H1 (cell line): Measurements from ENCODE around the gene PEX14. TPM values are rescaled to one million over a fixed set of nuclear protein-coding genes. Genes with fewer than 3 reads are reported as not detected.

Experiments used
- CTCF ChIA-PET: fragments of 300-600 bp; sonication (Branson Sonifier 250); formaldehyde crosslinking; loops from one replicate; lab custom pipeline; 2021; ENCODE audit not compliant: partially characterized antibody; lab: Charles Lee
- POLR2A ChIA-PET: fragments of 300-600 bp; sonication (Branson Sonifier 250); formaldehyde crosslinking; loops from one replicate; lab custom pipeline; 2021; ENCODE audit warnings: inconsistent platforms; ENCODE audit not compliant: partially characterized antibody; lab: Charles Lee
- DNase-seq, 2 experiments: peaks; one replicate each; pipeline versions ENCODE4 v3.0.0 to v3.0.0-alpha.2; 2010 to 2022; ENCODE audit warnings: low spot score in 2 of 2, low read depth in 1 of 2, mixed read lengths in 1 of 2
- FAIRE-seq: peaks from 2 replicates; lab custom pipeline; 2011; peaks lifted over from hg19 to GRCh38; lab: Jason Lieb, UNC
- H2AFZ ChIP-seq: 2 replicates; pipeline ENCODE4 v1.8.1; 2012; ENCODE audit warnings: low read length, inconsistent platforms
- H2AK5ac ChIP-seq: 2 replicates; pipeline ENCODE4 v1.6.1; 2013; ENCODE audit warnings: low read depth, low read length
- H2BK120ac ChIP-seq: replicated peaks from 2 replicates; pipeline ENCODE3; 2013; ENCODE audit warnings: low read depth, low read length, inconsistent platforms
- H2BK12ac ChIP-seq: 2 replicates; pipeline ENCODE4 v1.6.1; 2013; ENCODE audit warnings: low read depth, low read length
- H2BK15ac ChIP-seq: 2 replicates; pipeline ENCODE4 v1.6.1; 2013; ENCODE audit warnings: low read length
- H2BK20ac ChIP-seq: 2 replicates; pipeline ENCODE4 v1.6.1; 2013; ENCODE audit warnings: low read length
- H2BK5ac ChIP-seq: 2 replicates; pipeline ENCODE4 v1.6.1; 2013; ENCODE audit warnings: low read depth, low read length
- H3K14ac ChIP-seq: 2 replicates; pipeline ENCODE4 v1.6.1; 2013; ENCODE audit warnings: inconsistent platforms; ENCODE audit not compliant: insufficient read length
- H3K18ac ChIP-seq: 2 replicates; pipeline ENCODE4 v1.6.1; 2013; ENCODE audit warnings: low read length; ENCODE audit errors: extremely low read depth
- H3K23ac ChIP-seq: 2 replicates; pipeline ENCODE4 v1.6.1; 2013; ENCODE audit warnings: inconsistent platforms; ENCODE audit not compliant: insufficient read length
- H3K23me2 ChIP-seq: 2 replicates; pipeline ENCODE4 v1.6.1; 2013; ENCODE audit warnings: low read depth, low read length
- H3K27ac ChIP-seq: 2 replicates; pipeline ENCODE4 v1.6.1; 2011; ENCODE audit warnings: low read depth, low read length, inconsistent platforms
- H3K27me3 ChIP-seq, 4 experiments: replicated peaks in 1 of 4; 1 replicate in 1 of 4; 2 replicates in 3 of 4; pipeline versions ENCODE4 v1.6.1 to v1.8.1; 2011 to 2013; ENCODE audit warnings: low read length in 3 of 4, mild to moderate bottlenecking in 3 of 4, inconsistent platforms in 2 of 4, mixed read lengths in 2 of 4, moderate library complexity in 1 of 4; ENCODE audit not compliant: control insufficient read depth in 3 of 4, insufficient read depth in 3 of 4; ENCODE audit errors: extremely low read depth in 1 of 4
- H3K36me3 ChIP-seq, 4 experiments: 2 replicates each; pipeline versions ENCODE4 v1.6.1 to v1.8.1; 2011 to 2013; ENCODE audit warnings: mild to moderate bottlenecking in 4 of 4, low read length in 3 of 4, moderate library complexity in 2 of 4, control low read depth in 1 of 4, inconsistent platforms in 1 of 4; ENCODE audit not compliant: insufficient read depth in 4 of 4, control insufficient read depth in 2 of 4
- H3K4ac ChIP-seq: replicated peaks from 2 replicates; pipeline ENCODE3; 2013; ENCODE audit warnings: low read length, low read depth, mixed read lengths, inconsistent platforms; ENCODE audit not compliant: insufficient read length
- H3K4me1 ChIP-seq, 4 experiments: replicated peaks in 1 of 4; 1 replicate in 1 of 4; 2 replicates in 3 of 4; pipeline versions ENCODE4 v1.6.1 to v1.8.1; 2011 to 2013; ENCODE audit warnings: low read length in 3 of 4, inconsistent platforms in 2 of 4, mixed read lengths in 1 of 4; ENCODE audit not compliant: insufficient read depth in 4 of 4, control insufficient read depth in 3 of 4
- H3K4me2 ChIP-seq, 2 experiments: 2 replicates each; pipeline versions ENCODE4 v1.6.1 to v1.8.1; 2011 to 2013; ENCODE audit warnings: low read depth in 2 of 2, low read length in 2 of 2, control low read depth in 1 of 2, inconsistent platforms in 1 of 2, mild to moderate bottlenecking in 1 of 2; ENCODE audit not compliant: insufficient read depth in 1 of 2
- H3K4me3 ChIP-seq, 4 experiments: fragments of 200-600, 300-600 bp in 1 of 4; sonication (generic), shearing (Covaris generic), sonication (Bioruptor Twin) in 1 of 4; 2 replicates each; pipeline versions ENCODE4 v1.5.1 to v1.8.1; 2011 to 2016; ENCODE audit warnings: low read length in 4 of 4, low read depth in 3 of 4, control low read depth in 2 of 4, inconsistent platforms in 2 of 4, mild to moderate bottlenecking in 2 of 4, mixed read lengths in 1 of 4, moderate library complexity in 1 of 4; ENCODE audit not compliant: insufficient read depth in 2 of 4; ENCODE audit errors: extremely low read depth in 1 of 4
- H3K56ac ChIP-seq: replicated peaks from 2 replicates; pipeline ENCODE3; 2013; ENCODE audit warnings: low read depth, mild to moderate bottlenecking, mixed read lengths, low read length, inconsistent platforms; ENCODE audit not compliant: insufficient read length
- H3K79me1 ChIP-seq: 2 replicates; pipeline ENCODE4 v1.6.1; 2013; ENCODE audit warnings: low read depth, low read length, control low read depth
- H3K79me2 ChIP-seq, 2 experiments: 2 replicates each; pipeline versions ENCODE4 v1.6.1 to v1.8.1; 2012 to 2013; ENCODE audit warnings: low read length in 2 of 2, mild to moderate bottlenecking in 2 of 2, inconsistent platforms in 1 of 2; ENCODE audit not compliant: insufficient read depth in 2 of 2, control insufficient read depth in 1 of 2
- H3K9ac ChIP-seq, 4 experiments: replicated peaks in 1 of 4; 1 replicate in 1 of 4; 2 replicates in 3 of 4; pipeline versions ENCODE4 v1.6.1 to v1.8.1; 2011 to 2013; ENCODE audit warnings: low read depth in 3 of 4, low read length in 3 of 4, control low read depth in 2 of 4, mild to moderate bottlenecking in 2 of 4, moderate library complexity in 2 of 4, inconsistent platforms in 1 of 4; ENCODE audit errors: extremely low read depth in 1 of 4
- H3K9me3 ChIP-seq, 2 experiments: 2 replicates each; pipeline versions ENCODE4 v1.6.1 to v1.8.1; 2012 to 2013; ENCODE audit warnings: mild to moderate bottlenecking in 2 of 2, moderate library complexity in 2 of 2, control low read depth in 1 of 2, inconsistent platforms in 1 of 2, low read depth in 1 of 2, low read length in 1 of 2, mixed read lengths in 1 of 2; ENCODE audit not compliant: insufficient read depth in 2 of 2
- H4K20me1 ChIP-seq, 2 experiments: replicated peaks in 1 of 2; 2 replicates each; pipeline versions ENCODE3 to v1.8.1; 2011 to 2013; ENCODE audit warnings: inconsistent platforms in 2 of 2, low read length in 2 of 2, mild to moderate bottlenecking in 1 of 2; ENCODE audit not compliant: insufficient read depth in 2 of 2, control insufficient read depth in 1 of 2
- H4K5ac ChIP-seq: 2 replicates; pipeline ENCODE4 v1.6.1; 2013; ENCODE audit warnings: low read length, low read depth, mixed read lengths, inconsistent platforms; ENCODE audit not compliant: insufficient read length
- H4K8ac ChIP-seq: 2 replicates; pipeline ENCODE4 v1.8.0; 2013; ENCODE audit warnings: mild to moderate bottlenecking, moderate library complexity, low read length, inconsistent platforms; ENCODE audit not compliant: insufficient read depth; ENCODE audit errors: extremely low read depth
- H4K91ac ChIP-seq: replicated peaks from 2 replicates; pipeline ENCODE3; 2013; ENCODE audit warnings: low read length, mixed read lengths, inconsistent platforms; ENCODE audit not compliant: insufficient read length
- CBX8 ChIP-seq: fragments of 300-800, 300-1000 bp; sonication (generic); IDR thresholded peaks from 2 replicates; pipeline ENCODE4 v1.7.1; 2016; ENCODE audit warnings: low read depth, low read length, borderline replicate concordance
- KDM1A ChIP-seq: fragments of 200-600, 300-600 bp; sonication (generic); IDR thresholded peaks from 2 replicates; pipeline ENCODE4 v1.7.1; 2016; ENCODE audit warnings: mild to moderate bottlenecking, low read length, borderline replicate concordance
- MAFK ChIP-seq: IDR thresholded peaks from 2 replicates; pipeline ENCODE4 v1.6.1; 2012; ENCODE audit warnings: low read depth, mild to moderate bottlenecking, improper control_type of control experiment, low read length
- NANOG ChIP-seq: IDR thresholded peaks from 2 replicates; pipeline ENCODE4 v1.6.1; 2011; ENCODE audit warnings: low read length, low read depth, mild to moderate bottlenecking, inconsistent platforms; ENCODE audit not compliant: insufficient read depth, poor library complexity, severe bottlenecking
- TAF7 ChIP-seq: optimal IDR thresholded peaks from 2 replicates; pipeline ENCODE3; 2011; ENCODE audit warnings: low read depth, mild to moderate bottlenecking, inconsistent platforms, low read length, moderate library complexity, borderline replicate concordance
- TCF12 ChIP-seq: IDR thresholded peaks from 2 replicates; pipeline ENCODE4 v1.6.1; 2011; ENCODE audit warnings: low read depth, mild to moderate bottlenecking, low read length
- WGBS, 2 experiments: shearing (Covaris generic) in 1 of 2; methylation state at CpG; one replicate each; pipeline versions ENCODE4 v1.1.6 to v1.1.7; 2013 to 2015; ENCODE audit warnings: low lambda C conversion rate in 2 of 2, mixed read lengths in 2 of 2, inconsistent platforms in 1 of 2, low coverage in 1 of 2, missing lambda C conversion rate in 1 of 2; ENCODE audit not compliant: insufficient replicate concordance in 2 of 2, insufficient coverage in 1 of 2, insufficient read length in 1 of 2; ENCODE audit errors: extremely low coverage in 1 of 2, missing lambda C conversion rate in 1 of 2; 5-methylcytosine and 5-hydroxymethylcytosine counted together
- polyA plus RNA-seq, 7 experiments: library from polyadenylated mRNA; depleted of rRNA in 3 of 7; stranded (reverse) in 5 of 7; unstranded in 2 of 7; fragments of >200 nt in 5 of 7; fragments of 200-250 nt in 2 of 7; gene quantifications; 1 replicate in 5 of 7; 2 replicates in 1 of 7; 4 replicates in 1 of 7; pipeline versions ENCODE4 v1.2.1 to v1.2.3, GENCODE V29; 2011 to 2013; ENCODE audit warnings: missing spikeins in 2 of 7, mixed read lengths in 2 of 7
- total RNA-seq: library from RNA; stranded (reverse); fragmentation: NEBNext Ultra II Directional; extraction: Animal tissue kit (Norgen Biotek cat#: 25700); gene quantifications from 2 replicates; pipeline ENCODE4 v1.2.1, GENCODE V29; 2021

PEX14 gene
- total and polyA plus RNA-seq, 2 of the 8 experiments (the other 6 are each of a cell fraction or from before 2014, with no cell fraction given), result 13.0 to 19.8 TPM

- peaks cover 0 to 3% (median 1%) of the 10 kb centered on the region in 4 experiments; a peak in 5 of 8 replicates for H3K36me3 ChIP-seq
- 93% methylated on average over 45 of the region's 52 CpGs; no CpG with 5 or more reads in 1 of the 2 experiments for WGBS, 2 experiments
- H3K56ac ChIP-seq, result no peak overlapping the region
- H3K14ac ChIP-seq, result no peak overlapping the region
- H3K27me3 ChIP-seq, result peaks cover 0 to 2% (median 0%) of the 10 kb centered on the region in 4 experiments; a peak in 1 of 7 replicates
- no peak overlapping the region for H2BK5ac ChIP-seq
- H4K91ac ChIP-seq, result no peak overlapping the region
- H3K9me3 ChIP-seq, result no peaks in the 10 kb centered on the region
- ChIA-PET POLR2A (interaction anchor here (0.7 kb wide), 1 partner anchor 12 kb away, joined by 3 read pairs; no protein-coding TSS in a partner anchor), CTCF (no interaction called here)
- no peak overlapping the region for H3K4ac ChIP-seq
- H3K23me2 ChIP-seq, result peaks cover 12% of the 10 kb centered on the region
- H2BK12ac ChIP-seq, result no peak overlapping the region
- H3K79me1 ChIP-seq, result no peaks in the 10 kb centered on the region; the same call in 1 of the 2 replicates
- no peaks in the 10 kb centered on the region for H3K79me2 ChIP-seq
- H3K4me1 ChIP-seq, result peaks cover 0 to 14% (median 7%) of the 10 kb centered on the region in 4 experiments; a peak in 4 of 7 replicates
- H3K18ac ChIP-seq, result no peak overlapping the region
- H2BK15ac ChIP-seq, result no peak overlapping the region
- H3K9ac ChIP-seq, result no peak overlapping the region
- H4K8ac ChIP-seq, result no peak overlapping the region; the same call in 1 of the 2 replicates
- H3K4me3 ChIP-seq, result no peak overlapping the region
- DNase-seq, result no peak
- H3K23ac ChIP-seq, result no peak overlapping the region
- H2AK5ac ChIP-seq, result no peak overlapping the region
- no peak overlapping the region for H2BK120ac ChIP-seq
- no peak overlapping the region for H2BK20ac ChIP-seq
- peaks cover 1 to 15% of the 10 kb centered on the region in 2 experiments for H4K20me1 ChIP-seq
- no peak overlapping the region for H2AFZ ChIP-seq
- H3K4me2 ChIP-seq, result no peak overlapping the region
- no peak overlapping the region for H3K27ac ChIP-seq
- FAIRE-seq, result no peak
- no peak overlapping the region for H4K5ac ChIP-seq
- TF ChIP-seq NANOG (no peak), TAF7 (no peak), CBX8 (no peak), KDM1A (no peak), TCF12 (no peak), MAFK (no peak)
Observed at GRCh38 chr1:10659646-10660540, 185.1 kb downstream of the PEX14 start.
